ENCODE data around the gene TMEM120B. TPM values are rescaled to one million over a fixed set of nuclear protein-coding genes. Genes with fewer than 3 reads are reported as not detected.
"Not testable (repeated sequence)": the region's sequence is repeated elsewhere in the genome, so short reads cannot be mapped to it uniquely, and the experiment has no call there.

Gene TMEM120B
- total RNA-seq, 4 donors from 2014 or later, result 1.9 to 19.9 (median 4.5) TPM

DNA sequence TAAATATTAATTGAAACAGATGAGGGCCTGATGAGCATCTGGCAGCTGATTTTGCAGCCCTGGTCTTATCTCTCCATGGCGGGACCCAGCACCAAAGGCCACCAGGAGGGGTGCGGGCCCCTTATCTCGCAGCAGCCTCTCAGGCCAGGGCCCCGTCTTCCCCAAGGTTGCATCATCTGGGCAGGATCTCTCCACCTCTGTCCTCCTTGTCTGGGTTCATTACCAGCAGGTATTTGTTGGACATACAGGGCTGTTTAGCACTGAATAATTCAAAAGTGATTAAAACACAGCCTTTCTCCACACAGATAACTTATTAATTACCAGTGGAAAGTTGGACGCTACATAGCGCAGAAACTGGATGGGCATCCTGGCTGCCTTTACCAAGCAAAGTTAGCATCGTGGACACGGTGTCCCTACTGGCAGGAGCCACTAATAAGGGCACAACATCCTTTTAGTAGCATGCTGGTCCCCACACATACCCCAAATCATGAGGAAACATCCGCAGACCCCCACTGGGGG lies 25.8 kb downstream of the TMEM120B start:
- no peaks in the 10 kb centered on the region for H3K27me3 ChIP-seq
- 94 to 100% methylated on average over 3 to 9 of the region's 9 CpGs for WGBS, 2 donors (ENCODE audit: low coverage in 1 of 2)
- TF ChIP-seq CTCF (IDR thresholded peaks at IDR 0.05) (no peak), POLR2A (IDR thresholded peaks at IDR 0.05) (no peak), EP300 (IDR thresholded peaks at IDR 0.05; ENCODE audit: low read depth) (no peak), POLR2AphosphoS5 (IDR thresholded peaks at IDR 0.05) (no peak)
- H3K36me3 ChIP-seq, result no peaks in the 10 kb centered on the region
- DNase-seq, result no peak
- H3K9me3 ChIP-seq, result no peaks in the 10 kb centered on the region
- intact Hi-C loops (cut with DNase I; ENCODE audit: low total_unique reads) (no loop called here), in situ Hi-C loops (cut with MboI; ENCODE audit: low pct_ligation_motif_present in 1 of 4, low pct_unique_long_range_greater_than_20kb in 1 of 4, low sequenced_read_pairs in 3 of 4) (no loop called here)
- no peak overlapping the region for H3K4me3 ChIP-seq
- no peaks in the 10 kb centered on the region for H3K4me1 ChIP-seq
- H3K27ac ChIP-seq, result no peak overlapping the region

GRCh38 chr12:121740847-121741246 lies 28.3 kb downstream of the TMEM120B start:
- Histone ChIP-seq H3K9me3 (no peaks in the 10 kb centered on the region), H3K27me3 (no peaks in the 10 kb centered on the region), H3K4me3 (no peak overlapping the region), H3K27ac (no peak overlapping the region), H3K36me3 (no peaks in the 10 kb centered on the region), H3K4me1 (no peaks in the 10 kb centered on the region)
- no peak for DNase-seq
- no peak for TF ChIP-seq EP300 (IDR thresholded peaks at IDR 0.05; ENCODE audit: low read depth)
- no peak for TF ChIP-seq POLR2A (IDR thresholded peaks at IDR 0.05)
- TF ChIP-seq POLR2AphosphoS5 (IDR thresholded peaks at IDR 0.05), result no peak
- no peak for TF ChIP-seq CTCF (IDR thresholded peaks at IDR 0.05)
- intact Hi-C loops (cut with DNase I; ENCODE audit: low total_unique reads) (no loop called here), in situ Hi-C loops (cut with MboI; ENCODE audit: low pct_ligation_motif_present in 1 of 4, low pct_unique_long_range_greater_than_20kb in 1 of 4, low sequenced_read_pairs in 3 of 4) (no loop called here)
- WGBS, 2 donors (ENCODE audit: low coverage in 1 of 2), result 88 to 92% methylated on average over 4 of the region's 4 CpGs

DNA sequence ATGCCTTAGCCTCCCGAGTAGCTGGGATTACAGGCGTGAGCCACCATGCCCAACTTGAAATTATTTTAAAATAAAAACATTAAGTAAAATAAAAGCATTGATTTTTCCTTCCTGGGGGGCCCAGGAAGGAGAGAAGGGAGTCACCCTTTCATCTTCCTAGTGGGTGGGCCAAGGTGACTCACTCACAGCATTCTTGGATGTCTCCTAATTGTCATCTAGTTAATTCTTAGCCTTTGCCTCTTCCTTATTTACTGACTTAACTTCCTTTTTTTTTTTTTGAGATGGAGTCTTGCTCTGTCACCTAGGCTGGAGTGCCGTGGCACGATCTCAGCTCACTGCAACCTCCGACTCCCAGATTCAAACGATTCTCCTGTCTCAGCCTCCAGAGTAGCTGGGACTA lies 29.2 kb downstream of the TMEM120B start:
- H3K36me3 ChIP-seq, result no peaks in the 10 kb centered on the region
- H3K4me3 ChIP-seq, result no peak overlapping the region
- in situ Hi-C loops (cut with MboI; ENCODE audit: low pct_ligation_motif_present in 1 of 4, low pct_unique_long_range_greater_than_20kb in 1 of 4, low sequenced_read_pairs in 3 of 4), result no loop called here
- 94 to 100% methylated on average over 1 to 6 of the region's 6 CpGs for WGBS, 2 donors (ENCODE audit: low coverage in 1 of 2)
- no peaks in the 10 kb centered on the region for H3K9me3 ChIP-seq
- DNase-seq, result no peak
- intact Hi-C loops (cut with DNase I; ENCODE audit: low total_unique reads), result no loop called here
- H3K27me3 ChIP-seq, result no peaks in the 10 kb centered on the region
- H3K4me1 ChIP-seq, result no peaks in the 10 kb centered on the region
- H3K27ac ChIP-seq, result no peak overlapping the region
- TF ChIP-seq EP300 (IDR thresholded peaks at IDR 0.05; ENCODE audit: low read depth), result no peak
- TF ChIP-seq POLR2AphosphoS5 (IDR thresholded peaks at IDR 0.05), result no peak
- TF ChIP-seq CTCF (IDR thresholded peaks at IDR 0.05), result no peak
- no peak for TF ChIP-seq POLR2A (IDR thresholded peaks at IDR 0.05)

DNA sequence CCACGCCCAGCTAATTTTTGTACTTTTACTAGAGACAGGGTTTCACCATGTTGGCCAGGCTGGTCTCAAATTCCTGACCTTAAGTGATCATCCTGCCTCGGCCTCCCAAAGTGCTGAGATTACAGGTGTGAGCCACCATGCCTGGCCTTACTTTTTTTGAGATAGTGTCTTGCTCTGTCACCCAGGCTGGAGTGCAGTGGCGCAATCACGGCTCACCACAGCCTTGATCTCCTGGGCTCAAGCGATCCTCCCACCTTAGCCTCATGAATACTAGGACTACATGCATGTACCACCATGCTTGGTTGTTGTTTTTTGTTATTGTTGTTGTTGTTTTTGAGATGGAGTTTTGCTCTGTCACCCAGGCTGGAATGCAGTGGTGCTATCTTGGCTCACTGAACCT lies 33.0 kb downstream of the TMEM120B start:
- H3K9me3 ChIP-seq; H3K27me3 ChIP-seq; intact Hi-C loops (cut with DNase I; ENCODE audit: low total_unique reads); H3K27ac ChIP-seq; in situ Hi-C loops (cut with MboI; ENCODE audit: low pct_ligation_motif_present in 1 of 4, low pct_unique_long_range_greater_than_20kb in 1 of 4, low sequenced_read_pairs in 3 of 4); H3K4me3 ChIP-seq; H3K4me1 ChIP-seq; DNase-seq; H3K36me3 ChIP-seq: not testable (repeated sequence)
- WGBS, 2 donors (ENCODE audit: low coverage in 1 of 2), result 96% methylated on average over 5 of the region's 5 CpGs; no CpG with 5 or more reads in 1 of the 2 donors

DNA sequence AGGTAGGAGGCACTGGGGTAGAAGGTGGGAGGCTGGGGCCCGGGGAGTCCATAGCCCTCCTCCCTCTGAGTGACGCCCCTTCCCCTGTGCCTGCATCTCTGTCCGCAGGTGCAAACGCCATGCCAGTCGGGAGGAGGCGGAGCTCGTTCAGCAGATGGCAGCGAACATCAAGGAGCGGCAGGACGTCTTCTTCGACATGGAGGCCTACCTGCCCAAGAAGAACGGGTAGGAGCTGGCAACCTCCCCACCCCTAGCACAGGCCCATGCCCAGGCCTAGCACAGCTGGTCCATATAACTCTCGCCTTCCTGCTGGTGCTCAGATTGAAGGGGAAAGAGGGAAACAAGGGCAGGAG lies 35.6 kb downstream of the TMEM120B start:
- H3K36me3 ChIP-seq, result no peaks in the 10 kb centered on the region

More for the DNA sequence above, 35.6 kb downstream of the TMEM120B start:
- no peaks in the 10 kb centered on the region for H3K27me3 ChIP-seq
- intact Hi-C loops (cut with DNase I; ENCODE audit: low total_unique reads) (no loop called here), in situ Hi-C loops (cut with MboI; ENCODE audit: low pct_ligation_motif_present in 1 of 4, low pct_unique_long_range_greater_than_20kb in 1 of 4, low sequenced_read_pairs in 3 of 4) (no loop called here)
- 64 to 82% methylated on average over 9 to 13 of the region's 13 CpGs for WGBS, 2 donors (ENCODE audit: low coverage in 1 of 2)
- DNase-seq, result no peak
- H3K27ac ChIP-seq, result no peak overlapping the region
- H3K4me3 ChIP-seq, result no peak overlapping the region
- TF ChIP-seq EP300 (IDR thresholded peaks at IDR 0.05; ENCODE audit: low read depth) (no peak), POLR2AphosphoS5 (IDR thresholded peaks at IDR 0.05) (no peak), POLR2A (IDR thresholded peaks at IDR 0.05) (no peak), CTCF (IDR thresholded peaks at IDR 0.05) (no peak)
- no peaks in the 10 kb centered on the region for H3K9me3 ChIP-seq
- H3K4me1 ChIP-seq, result no peaks in the 10 kb centered on the region

Data from transverse colon (tissue), 4 donors.